GM12878 (cell line): ENCODE measurements around the gene C1orf198. TPM values are rescaled to one million over a fixed set of nuclear protein-coding genes. Genes with fewer than 3 reads are reported as not detected.

Experiments used
- ATAC-seq: fragments of 200-7000 bp; cut with Tn5 transposase; 3 replicates; pipeline ENCODE4 v1.9.1; 2020; ENCODE audit warnings: mild to moderate bottlenecking, moderate library complexity
- BruUV-seq: library from RNA; stranded (reverse); fragments of 400-500 nt; replicated peaks from 2 replicates; lab custom pipeline; 2021; lab: Mats Ljungman, UMichigan
- CTCF ChIA-PET: fragments of 300-600 bp; sonication (Branson Sonifier 250); formaldehyde crosslinking; extraction: SDS; loops from one replicate; lab custom pipeline; 2021; ENCODE audit warnings: inconsistent platforms; lab: Yijun Ruan, JAX
- POLR2A ChIA-PET: fragments of 350-600 bp; formaldehyde crosslinking; extraction: SDS; loops from one replicate; lab custom pipeline; 2021; ENCODE audit warnings: inconsistent platforms; lab: Charles Lee
- RAD21 ChIA-PET: fragments of 300-600 bp; sonication (Branson Sonifier 250); formaldehyde crosslinking; loops from one replicate; lab custom pipeline; 2023; ENCODE audit warnings: antibody characterized with exemption; ENCODE audit not compliant: unreplicated experiment; lab: Charles Lee
- SMC1A ChIA-PET: fragments of 300-600 bp; sonication (Branson Sonifier 250); formaldehyde crosslinking; loops from one replicate; lab custom pipeline; 2023; ENCODE audit not compliant: unreplicated experiment, uncharacterized antibody; lab: Charles Lee
- DNase-seq: peaks from one replicate; pipeline ENCODE4 v3.0.0-alpha.2; 2011; ENCODE audit warnings: low read depth, low spot score
- FAIRE-seq: peaks from 3 replicates; lab custom pipeline; 2011; peaks lifted over from hg19 to GRCh38; lab: Jason Lieb, UNC
- H2AFZ ChIP-seq: 2 replicates; pipeline ENCODE4 v1.6.0; 2011; ENCODE audit warnings: low read depth, low read length, control low read depth; ENCODE audit not compliant: control insufficient read depth
- H3K27ac ChIP-seq: 2 replicates; pipeline ENCODE4 v1.5.1; 2011; ENCODE audit warnings: control low read depth; ENCODE audit not compliant: control insufficient read depth, insufficient read depth
- H3K27me3 ChIP-seq, 2 experiments: replicated peaks in 1 of 2; 2 replicates each; pipeline versions ENCODE4 v1.6.0 to v1.6.1; 2011; ENCODE audit warnings: low read length in 1 of 2; ENCODE audit not compliant: control insufficient read depth in 2 of 2, insufficient read depth in 2 of 2
- H3K36me3 ChIP-seq, 2 experiments: 2 replicates each; pipeline ENCODE4 v1.5.1; 2011; ENCODE audit warnings: low read length in 1 of 2; ENCODE audit not compliant: control insufficient read depth in 2 of 2, insufficient read depth in 2 of 2
- H3K4me1 ChIP-seq: 2 replicates; pipeline ENCODE4 v1.6.1; 2011; ENCODE audit warnings: mild to moderate bottlenecking, low read length, moderate library complexity, mixed read lengths; ENCODE audit not compliant: control insufficient read depth, insufficient read depth
- H3K4me2 ChIP-seq: 2 replicates; pipeline ENCODE4 v1.6.0; 2011; ENCODE audit warnings: control low read depth; ENCODE audit not compliant: control insufficient read depth, insufficient read depth
- H3K4me3 ChIP-seq: fragments of 200-600 bp; sonication (generic); 2 replicates; pipeline ENCODE4 v1.5.1; 2016
- H3K79me2 ChIP-seq: 2 replicates; pipeline ENCODE4 v1.6.0; 2011; ENCODE audit warnings: low read length; ENCODE audit not compliant: control insufficient read depth, insufficient read depth
- H3K9ac ChIP-seq: 2 replicates; pipeline ENCODE4 v1.8.0; 2011; ENCODE audit warnings: low read length, control low read depth, mixed read lengths; ENCODE audit not compliant: control insufficient read depth, insufficient read depth
- H3K9me3 ChIP-seq: replicated peaks from 3 replicates; pipeline ENCODE4 v1.5.1; 2011; ENCODE audit warnings: mild to moderate bottlenecking, low read length; ENCODE audit not compliant: control insufficient read depth, insufficient read depth
- H4K20me1 ChIP-seq: 2 replicates; pipeline ENCODE4 v1.6.0; 2011; ENCODE audit not compliant: control insufficient read depth, insufficient read depth
- CBFB ChIP-seq: IDR thresholded peaks from 2 replicates; pipeline ENCODE4 v1.6.1; 2016; ENCODE audit warnings: antibody characterized with exemption, low read depth
- CBX5 ChIP-seq: sonication (generic); IDR thresholded peaks from 2 replicates; pipeline ENCODE4 v1.6.1; 2016; ENCODE audit warnings: low read depth, moderate library complexity, mild to moderate bottlenecking, inconsistent platforms
- CREM ChIP-seq: IDR thresholded peaks from 2 replicates; pipeline ENCODE4 v1.6.1; 2014; ENCODE audit warnings: antibody characterized with exemption, low read depth
- EGR1 ChIP-seq, 2 experiments: IDR thresholded peaks; 1 replicate in 1 of 2; 2 replicates in 1 of 2; pipeline ENCODE4 v1.6.1; 2011 to 2012; ENCODE audit warnings: low read depth in 2 of 2, low read length in 2 of 2, borderline replicate concordance in 1 of 2, mild to moderate bottlenecking in 1 of 2, moderate library complexity in 1 of 2
- HCFC1 ChIP-seq: fragments of 150-350 bp; IDR thresholded peaks from 2 replicates; pipeline ENCODE4 v1.6.1; 2014; ENCODE audit warnings: low read length
- HDAC2 ChIP-seq: fragments of 200-600 bp; sonication (generic); IDR thresholded peaks from 2 replicates; pipeline ENCODE4 v1.6.1; 2017
- HDGF ChIP-seq: fragments of 450-650 bp; IDR thresholded peaks from 2 replicates; pipeline ENCODE4 v1.6.1; 2016; ENCODE audit warnings: antibody characterized with exemption
- IKZF1 ChIP-seq: fragments of 450-650 bp; conservative IDR thresholded peaks from 2 replicates; pipeline ENCODE4 v1.6.1; 2017; ENCODE audit warnings: antibody characterized with exemption, mild to moderate bottlenecking
- IKZF2 ChIP-seq, 2 experiments: fragments of 450-650 bp; IDR thresholded peaks; 2 replicates each; pipeline ENCODE4 v1.6.1; 2017; ENCODE audit warnings: mild to moderate bottlenecking in 2 of 2, moderate library complexity in 2 of 2
- MEF2A ChIP-seq: IDR thresholded peaks from 2 replicates; pipeline ENCODE4 v1.6.1; 2011; ENCODE audit warnings: low read depth, mild to moderate bottlenecking, low read length, moderate library complexity; ENCODE audit not compliant: insufficient read depth
- MYB ChIP-seq: fragments of 150-350 bp; IDR thresholded peaks from 2 replicates; pipeline ENCODE4 v1.6.1; 2014; ENCODE audit warnings: mild to moderate bottlenecking, low read depth, low read length, borderline replicate concordance
- NR2F1 ChIP-seq: fragments of 450-650 bp; conservative IDR thresholded peaks from 2 replicates; pipeline ENCODE4 v1.6.1; 2017; ENCODE audit warnings: mild to moderate bottlenecking
- POLR2AphosphoS5 ChIP-seq: IDR thresholded peaks from 2 replicates; pipeline ENCODE4 v1.6.1; 2011; ENCODE audit warnings: mild to moderate bottlenecking, low read length, inconsistent platforms
- RUNX3 ChIP-seq: IDR thresholded peaks from 2 replicates; pipeline ENCODE4 v1.6.1; 2012; ENCODE audit warnings: low read length, inconsistent platforms
- SMC3 ChIP-seq: IDR thresholded peaks from 2 replicates; pipeline ENCODE4 v1.6.1; 2011; ENCODE audit warnings: low read length, improper control_type of control experiment, borderline replicate concordance
- TCF3 ChIP-seq: IDR thresholded peaks from 2 replicates; pipeline ENCODE4 v1.6.1; 2012; ENCODE audit warnings: low read depth, mild to moderate bottlenecking, low read length, borderline replicate concordance; ENCODE audit not compliant: insufficient read depth
- ZBTB11 ChIP-seq: fragments of 450-650 bp; formaldehyde crosslinking; IDR thresholded peaks from 2 replicates; pipeline ENCODE4 v1.5.0; 2022; ENCODE audit warnings: mild to moderate bottlenecking, missing genetic modification characterization
- ZNF384 ChIP-seq: IDR thresholded peaks from 2 replicates; pipeline ENCODE4 v1.6.1; 2012; ENCODE audit warnings: low read depth, mild to moderate bottlenecking, low read length, improper control_type of control experiment, borderline replicate concordance
- WGBS: methylation state at CpG from one replicate; pipeline ENCODE4 v1.1.6; 2016; ENCODE audit warnings: low lambda C conversion rate; ENCODE audit not compliant: insufficient replicate concordance, insufficient coverage; ENCODE audit errors: missing lambda C conversion rate; 5-methylcytosine and 5-hydroxymethylcytosine counted together
- in situ Hi-C: fragments of 300-500 bp; cut with MboI; formaldehyde crosslinking; loops from 9 replicates; pipeline ENCODE4 v1.14.3; 2018; ENCODE audit warnings: mixed read lengths
- intact Hi-C: fragments of 100-400 bp; cut with micrococcal nuclease; formaldehyde crosslinking; loops from one replicate; pipeline ENCODE4 v1.14.2; 2022; ENCODE audit not compliant: unreplicated experiment
- polyA plus RNA-seq, 11 experiments: library from polyadenylated mRNA; depleted of rRNA in 4 of 11; unstranded in 6 of 11; stranded (reverse) in 5 of 11; fragments of >200 nt; fragmentation: Nextera tagmentation in 4 of 11; fragmentation: Illumina TruSeq in 1 of 11; extraction: Ambion mirVana in 4 of 11; extraction: Trizol in 1 of 11; gene quantifications; 1 replicate in 1 of 11; 2 replicates in 10 of 11; pipeline versions ENCODE4 v1.2.1 to v1.2.3, GENCODE V29; 2011 to 2016; ENCODE audit warnings: inconsistent platforms in 2 of 11, missing spikeins in 2 of 11, low read depth in 1 of 11
- total RNA-seq, 4 experiments: library from RNA; depleted of rRNA in 3 of 4; stranded (reverse); fragments of >200 nt in 3 of 4; fragmentation: Illumina TruSeq in 1 of 4; extraction: Trizol in 1 of 4; gene quantifications; 2 replicates each; pipeline versions ENCODE4 v1.2.1 to v1.2.3, GENCODE V29; 2013 to 2021
- TF ChIP-seq, protein P1 (sequence below): fragments of 150-350 bp; IDR thresholded peaks from 2 replicates; pipeline ENCODE4 v1.6.1; 2016; ENCODE audit warnings: low read depth, low read length

C1orf198 gene
- total and polyA plus RNA-seq, 10 of the 15 experiments (the other 5 are each of a cell fraction or from before 2014, with no cell fraction given), result 0.16 to 2.8 (median 1.1) TPM

- Histone ChIP-seq H4K20me1 (no peaks in the 10 kb centered on the region), H3K27me3 (peaks cover 0 to 2% of the 10 kb centered on the region in 2 experiments; a peak in 2 of 4 replicates), H3K9me3 (no peaks in the 10 kb centered on the region), H3K4me2 (no peak overlapping the region), H2AFZ (no peak overlapping the region)
- ChIA-PET CTCF (interaction anchor here (1.3 kb wide), 1 partner anchor 13 kb away, joined by 3 read pairs; no protein-coding TSS in a partner anchor), POLR2A (no interaction called here)
- no peak for ATAC-seq
- TF ChIP-seq HDGF (no peak), CBFB (no peak), HCFC1 (no peak), MYB (no peak), TCF3 (no peak), EGR1 (IDR thresholded peaks at IDR 0.05; ENCODE audit: borderline replicate concordance in 1 of 2, low read depth in 2 of 2, low read length in 2 of 2) (no peak), ZNF384 (no peak), CBX5 (no peak), SMC3 (no peak), ZBTB11 (CRISPR knock-in tag) (no peak), MEF2A (no peak), RUNX3 (no peak), POLR2AphosphoS5 (no peak), CREM (no peak), IKZF1 (no peak), IKZF2 (IDR thresholded peaks at IDR 0.05) (no peak), HDAC2 (no peak), NR2F1 (no peak)
- TF ChIP-seq, protein P1, sequence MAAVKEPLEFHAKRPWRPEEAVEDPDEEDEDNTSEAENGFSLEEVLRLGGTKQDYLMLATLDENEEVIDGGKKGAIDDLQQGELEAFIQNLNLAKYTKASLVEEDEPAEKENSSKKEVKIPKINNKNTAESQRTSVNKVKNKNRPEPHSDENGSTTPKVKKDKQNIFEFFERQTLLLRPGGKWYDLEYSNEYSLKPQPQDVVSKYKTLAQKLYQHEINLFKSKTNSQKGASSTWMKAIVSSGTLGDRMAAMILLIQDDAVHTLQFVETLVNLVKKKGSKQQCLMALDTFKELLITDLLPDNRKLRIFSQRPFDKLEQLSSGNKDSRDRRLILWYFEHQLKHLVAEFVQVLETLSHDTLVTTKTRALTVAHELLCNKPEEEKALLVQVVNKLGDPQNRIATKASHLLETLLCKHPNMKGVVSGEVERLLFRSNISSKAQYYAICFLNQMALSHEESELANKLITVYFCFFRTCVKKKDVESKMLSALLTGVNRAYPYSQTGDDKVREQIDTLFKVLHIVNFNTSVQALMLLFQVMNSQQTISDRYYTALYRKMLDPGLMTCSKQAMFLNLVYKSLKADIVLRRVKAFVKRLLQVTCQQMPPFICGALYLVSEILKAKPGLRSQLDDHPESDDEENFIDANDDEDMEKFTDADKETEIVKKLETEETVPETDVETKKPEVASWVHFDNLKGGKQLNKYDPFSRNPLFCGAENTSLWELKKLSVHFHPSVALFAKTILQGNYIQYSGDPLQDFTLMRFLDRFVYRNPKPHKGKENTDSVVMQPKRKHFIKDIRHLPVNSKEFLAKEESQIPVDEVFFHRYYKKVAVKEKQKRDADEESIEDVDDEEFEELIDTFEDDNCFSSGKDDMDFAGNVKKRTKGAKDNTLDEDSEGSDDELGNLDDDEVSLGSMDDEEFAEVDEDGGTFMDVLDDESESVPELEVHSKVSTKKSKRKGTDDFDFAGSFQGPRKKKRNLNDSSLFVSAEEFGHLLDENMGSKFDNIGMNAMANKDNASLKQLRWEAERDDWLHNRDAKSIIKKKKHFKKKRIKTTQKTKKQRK, result no peak
- TF ChIP-seq, all 136 proteins: peak for 0
- H3K4me1 ChIP-seq, result no peaks in the 10 kb centered on the region
- no peak overlapping the region for H3K4me3 ChIP-seq
- no peak overlapping the region for H3K9ac ChIP-seq
- ChIA-PET SMC1A (no interaction called here), RAD21 (no interaction called here)
- no TSS peak for BruUV-seq
- no peaks in the 10 kb centered on the region for H3K36me3 ChIP-seq
- WGBS, result 1% methylated on average over 4 of the region's 4 CpGs
- H3K79me2 ChIP-seq, result no peaks in the 10 kb centered on the region
- H3K27ac ChIP-seq, result no peak overlapping the region
- in situ Hi-C loops, result no loop called here
- FAIRE-seq (no peak), DNase-seq (no peak)
- intact Hi-C loops, result no loop called here
Observed at GRCh38 chr1:230820568-230820967, 47.8 kb downstream of the C1orf198 start.
